ENCODE data around the gene ATRX. TPM values are rescaled to one million over a fixed set of nuclear protein-coding genes. Genes with fewer than 3 reads are reported as not detected.

Gene ATRX
- total and polyA plus RNA-seq, 9 donors, result 21.8 to 123 (median 94.0) TPM

DNA sequence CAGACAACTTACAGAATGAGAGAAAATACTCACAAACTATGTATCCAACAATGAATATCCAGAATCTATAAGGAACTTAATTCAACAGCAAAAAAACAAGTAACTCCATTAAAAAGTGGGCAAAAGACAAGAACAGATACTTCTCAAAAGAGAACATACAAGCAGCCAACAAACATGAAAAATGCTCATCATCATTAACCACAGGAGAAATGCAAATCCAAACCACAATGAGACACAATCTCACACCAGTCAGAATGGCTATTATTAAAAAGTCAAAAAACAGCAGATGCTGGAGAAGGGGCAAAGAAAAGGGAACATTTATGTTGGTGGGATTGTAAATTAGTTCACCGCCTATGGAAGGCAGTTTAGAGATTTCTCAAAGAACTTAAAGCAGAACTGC lies 188.5 kb downstream of the ATRX start:
- intact Hi-C loops (cut with DNase I), result no loop called here
- Histone ChIP-seq H3K36me3 (no peaks in the 10 kb centered on the region), H3K27me3 (no peaks in the 10 kb centered on the region), H3K4me3 (no peak overlapping the region), H3K27ac (no peak overlapping the region), H3K4me1 (ENCODE audit: insufficient read depth) (no peaks in the 10 kb centered on the region), H3K9me3 (no peaks in the 10 kb centered on the region)
- no peak for TF ChIP-seq CTCF (IDR thresholded peaks at IDR 0.05)
- TF ChIP-seq POLR2A (IDR thresholded peaks at IDR 0.05), result no peak
- TF ChIP-seq EP300 (IDR thresholded peaks at IDR 0.05), result no peak
- WGBS, 3 donors, result 95 to 100% (median 97%) methylated on average over 1 of the region's 1 CpG
- no peak for DNase-seq

- H3K4me1 ChIP-seq (ENCODE audit: insufficient read depth), result no peaks in the 10 kb centered on the region
- no peak overlapping the region for H3K4me3 ChIP-seq
- no peak for TF ChIP-seq POLR2A (IDR thresholded peaks at IDR 0.05)
- no peak for TF ChIP-seq CTCF (IDR thresholded peaks at IDR 0.05)
- TF ChIP-seq EP300 (IDR thresholded peaks at IDR 0.05), result no peak
- DNase-seq, result no peak
- intact Hi-C loops (cut with DNase I), result no loop called here
- WGBS, 3 donors, result 34 to 50% (median 39%) methylated on average over 1 of the region's 1 CpG
- H3K9me3 ChIP-seq, result no peaks in the 10 kb centered on the region
- no peaks in the 10 kb centered on the region for H3K27me3 ChIP-seq
- no peak overlapping the region for H3K27ac ChIP-seq
- no peaks in the 10 kb centered on the region for H3K36me3 ChIP-seq
These were observed 188.9 kb downstream of the ATRX start for GRCh38 chrX:77597090-77597489.

DNA sequence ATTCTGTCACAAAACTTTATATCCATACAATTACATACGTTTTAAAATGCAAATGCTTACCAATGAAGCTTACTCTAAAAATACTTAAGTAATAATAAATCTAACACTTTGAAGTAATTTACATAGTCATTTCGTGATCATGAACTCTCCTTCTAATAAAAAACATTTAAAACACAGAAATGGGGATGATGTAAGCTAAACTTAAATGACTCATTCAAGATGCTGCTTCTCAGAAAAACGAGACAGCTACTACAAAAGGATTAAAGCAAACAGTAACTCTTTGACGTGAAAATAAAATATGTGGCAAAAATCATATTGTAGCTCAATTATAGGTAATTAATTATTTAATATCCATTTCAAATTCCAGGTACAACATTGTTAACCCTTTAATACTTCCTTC lies 190.2 kb downstream of the ATRX start:
- no peak for DNase-seq
- H3K27me3 ChIP-seq, result no peaks in the 10 kb centered on the region
- intact Hi-C loops (cut with DNase I), result no loop called here

DNA sequence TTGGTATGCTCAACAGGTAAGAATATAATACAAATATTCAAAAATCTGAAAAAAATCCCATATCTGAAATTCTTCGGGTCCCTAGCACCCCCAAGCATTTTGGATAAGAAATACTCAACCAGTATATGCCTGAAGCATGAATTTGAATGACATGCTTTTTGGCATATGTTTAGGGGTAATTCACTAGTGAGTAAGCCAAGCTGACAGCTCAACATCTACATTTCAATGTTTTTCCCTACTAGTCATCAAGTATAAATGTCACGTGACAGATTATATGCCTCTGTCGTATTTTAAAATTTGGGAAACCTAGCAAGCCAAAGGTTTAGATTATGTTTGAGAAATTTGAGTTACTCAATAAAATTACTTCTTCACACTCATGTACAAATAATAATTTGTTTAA lies 213.7 kb downstream of the ATRX start:
- Histone ChIP-seq H3K27ac (no peak overlapping the region), H3K9me3 (no peaks in the 10 kb centered on the region), H3K27me3 (no peaks in the 10 kb centered on the region), H3K4me3 (no peak overlapping the region), H3K4me1 (ENCODE audit: insufficient read depth) (no peaks in the 10 kb centered on the region), H3K36me3 (no peaks in the 10 kb centered on the region)
- TF ChIP-seq CTCF (IDR thresholded peaks at IDR 0.05) (no peak), EP300 (IDR thresholded peaks at IDR 0.05) (no peak), POLR2A (IDR thresholded peaks at IDR 0.05) (no peak)
- WGBS, 3 donors, result 73 to 78% (median 76%) methylated on average over 3 of the region's 3 CpGs
- DNase-seq, result no peak
- intact Hi-C loops (cut with DNase I), result no loop called here

More for the DNA sequence above, 190.2 kb downstream of the ATRX start:
- Histone ChIP-seq H3K4me1 (ENCODE audit: insufficient read depth) (no peaks in the 10 kb centered on the region), H3K9me3 (no peaks in the 10 kb centered on the region), H3K4me3 (no peak overlapping the region), H3K36me3 (no peaks in the 10 kb centered on the region), H3K27ac (no peak overlapping the region)
- no peak for TF ChIP-seq EP300 (IDR thresholded peaks at IDR 0.05)
- TF ChIP-seq CTCF (IDR thresholded peaks at IDR 0.05), result no peak
- TF ChIP-seq POLR2A (IDR thresholded peaks at IDR 0.05), result no peak
- 56 to 63% (median 58%) methylated on average over 4 of the region's 4 CpGs for WGBS, 3 donors

- WGBS, 3 donors, result 63 to 74% (median 68%) methylated on average over 2 of the region's 2 CpGs
- Histone ChIP-seq H3K36me3 (no peaks in the 10 kb centered on the region), H3K27ac (no peak overlapping the region), H3K9me3 (no peaks in the 10 kb centered on the region), H3K4me1 (ENCODE audit: insufficient read depth) (no peaks in the 10 kb centered on the region), H3K4me3 (no peak overlapping the region), H3K27me3 (no peaks in the 10 kb centered on the region)
- DNase-seq, result no peak
- TF ChIP-seq CTCF (IDR thresholded peaks at IDR 0.05), result no peak
- intact Hi-C loops (cut with DNase I), result no loop called here
These were observed 220.7 kb downstream of the ATRX start for GRCh38 chrX:77565278-77565677.

All from ovary (tissue), 9 donors.